ENCODE measurements around the gene CFDP1.

- TF ChIP-seq CTCF (IDR thresholded peaks at IDR 0.05; ENCODE audit: low read length) (no peak), EZH2 (optimal IDR thresholded peaks at IDR 0.05; ENCODE audit: low read depth, low read length) (no peak), EZH2phosphoT487 (IDR thresholded peaks at IDR 0.05; ENCODE audit: low read length) (no peak)
Measured at GRCh38 chr16:75317532-75317931, 115.8 kb downstream of the CFDP1 start.

Measured in MM.1S (cell line).